GM12892 (cell line): Measurements from ENCODE around the gene HIPK1.

ENCODE experiments used
- POLR2A ChIP-seq: IDR thresholded peaks from 2 replicates; pipeline ENCODE4 v1.6.1; 2011; ENCODE audit warnings: low read depth, low read length, control low read depth
- POLR2AphosphoS5 ChIP-seq: IDR thresholded peaks from 2 replicates; pipeline ENCODE4 v1.6.1; 2011; ENCODE audit warnings: low read depth, low read length, control low read depth
- TAF1 ChIP-seq: IDR thresholded peaks from 2 replicates; pipeline ENCODE4 v1.6.1; 2011; ENCODE audit warnings: low read depth, mild to moderate bottlenecking, control low read depth, low read length, borderline replicate concordance

DNA sequence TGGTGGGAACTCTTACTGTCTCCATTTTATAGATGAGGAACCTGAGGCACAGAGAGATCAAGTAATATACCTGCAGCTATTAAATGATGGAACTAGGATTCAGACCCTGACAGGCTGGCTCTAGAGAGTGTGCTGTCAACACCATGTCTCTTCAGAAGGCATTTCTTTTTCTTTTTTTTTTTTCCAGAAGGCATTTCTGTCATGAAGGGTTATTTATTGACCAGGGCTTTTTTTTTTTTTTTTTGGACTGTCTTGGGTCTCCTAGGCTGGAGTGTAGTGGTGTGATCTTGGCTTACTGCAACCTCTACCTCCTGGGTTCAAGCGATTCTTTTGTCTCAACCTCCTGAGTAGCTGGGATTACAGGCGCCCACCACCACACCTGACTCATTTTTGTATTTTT is 22.6 kb downstream of the HIPK1 start:
- TF ChIP-seq POLR2A (no peak), POLR2AphosphoS5 (no peak), TAF1 (no peak)
